Stimulated activated naive B cell treated with anti-CD40 and anti-IgM and Interleukin-4, amounts not matched to agents 10 μg/mL and 1 μg/mL and 100 μg/mL, for 72 hours (primary cell): ENCODE results near the gene LCN1.

Experiments
- ATAC-seq, 2 donors: fragments of 150-1000 bp; cut with Tn5 transposase; replicated peaks; 2 replicates each; pipeline ENCODE4 v1.10.0; 2021; ENCODE audit warnings: moderate library complexity in 1 of 2
- DNase-seq: peaks from one replicate; pipeline ENCODE4 v3.0.0; 2021
- H3K27ac Mint-ChIP-seq: one replicate; pipeline ENCODE4 v1.8.0; 2022; ENCODE audit warnings: mild to moderate bottlenecking, mixed read lengths
- H3K27me3 Mint-ChIP-seq, 2 donors: one replicate each; pipeline ENCODE4 v1.8.0; 2022; ENCODE audit warnings: mixed read lengths in 2 of 2
- H3K36me3 Mint-ChIP-seq, 2 donors: one replicate each; pipeline ENCODE4 v1.8.0; 2022; ENCODE audit warnings: mixed read lengths in 2 of 2, mild to moderate bottlenecking in 1 of 2
- H3K4me1 Mint-ChIP-seq, 2 donors: one replicate each; pipeline ENCODE4 v1.8.0; 2022; ENCODE audit warnings: mixed read lengths in 2 of 2, mild to moderate bottlenecking in 1 of 2
- H3K4me3 Mint-ChIP-seq, 2 donors: one replicate each; pipeline ENCODE4 v1.8.0; 2022; ENCODE audit warnings: mild to moderate bottlenecking in 2 of 2, mixed read lengths in 2 of 2, moderate library complexity in 1 of 2
- H3K9me3 Mint-ChIP-seq, 2 donors: one replicate each; pipeline ENCODE4 v1.8.0; 2022; ENCODE audit warnings: mixed read lengths in 2 of 2, mild to moderate bottlenecking in 1 of 2

LCN1 gene

GRCh38 chr9:135563039-135563476, 41.8 kb downstream of the LCN1 start:
- Mint-ChIP-seq H3K27ac (no peak overlapping the region), H3K4me1 (no peaks in the 10 kb centered on the region), H3K4me3 (no peak overlapping the region), H3K36me3 (no peaks in the 10 kb centered on the region), H3K27me3 (peaks cover 18 to 24% of the 10 kb centered on the region in 2 donors), H3K9me3 (no peaks in the 10 kb centered on the region)
- ATAC-seq: no peak
- DNase-seq: no peak

DNA sequence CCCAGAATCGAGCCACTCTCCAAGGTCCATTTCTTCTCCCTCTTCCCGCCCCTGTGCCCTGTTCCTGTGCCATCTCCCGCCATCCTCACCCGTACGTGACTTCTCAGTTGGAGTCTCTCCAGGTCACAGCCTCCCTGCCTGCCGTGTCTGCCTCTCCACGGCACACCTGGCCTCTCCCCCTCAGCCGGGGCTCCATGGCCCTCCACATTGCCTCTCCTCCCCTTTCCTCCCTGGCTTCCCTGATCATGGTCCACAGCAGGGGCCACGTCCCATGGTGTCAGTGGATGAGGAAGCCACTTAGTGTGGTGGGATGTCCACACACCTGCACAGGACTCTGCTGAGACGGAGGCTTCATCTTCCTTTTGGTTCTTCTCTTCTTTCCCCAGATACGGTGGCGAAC, 42.6 kb downstream of the LCN1 start:
- H3K4me1 Mint-ChIP-seq: no peaks in the 10 kb centered on the region
- DNase-seq (no peak), ATAC-seq (no peak)
- H3K4me3 Mint-ChIP-seq: no peak overlapping the region
- H3K27me3 Mint-ChIP-seq: peaks cover 18 to 24% of the 10 kb centered on the region in 2 donors
- no peak overlapping the region for H3K27ac Mint-ChIP-seq
- peaks cover 0 to under 1% of the 10 kb centered on the region in 2 donors for H3K9me3 Mint-ChIP-seq
- H3K36me3 Mint-ChIP-seq: no peaks in the 10 kb centered on the region

GRCh38 chr9:135565141-135565628, 43.9 kb downstream of the LCN1 start:
- H3K4me1 Mint-ChIP-seq: no peaks in the 10 kb centered on the region
- H3K27me3 Mint-ChIP-seq: peaks cover 14 to 16% of the 10 kb centered on the region in 2 donors
- ATAC-seq: no peak
- DNase-seq: no peak
- no peaks in the 10 kb centered on the region for H3K36me3 Mint-ChIP-seq
- H3K4me3 Mint-ChIP-seq: no peak overlapping the region
- H3K9me3 Mint-ChIP-seq: peaks cover 5 to 6% of the 10 kb centered on the region in 2 donors
- no peak overlapping the region for H3K27ac Mint-ChIP-seq

- no peaks in the 10 kb centered on the region for H3K36me3 Mint-ChIP-seq
- H3K4me1 Mint-ChIP-seq: no peaks in the 10 kb centered on the region
- no peak overlapping the region for H3K27ac Mint-ChIP-seq
- ATAC-seq (no peak), DNase-seq (no peak)
- peaks cover 14 to 16% of the 10 kb centered on the region in 2 donors for H3K27me3 Mint-ChIP-seq
- H3K4me3 Mint-ChIP-seq: no peak overlapping the region
- H3K9me3 Mint-ChIP-seq: peaks cover 5 to 6% of the 10 kb centered on the region in 2 donors
Observed at GRCh38 chr9:135565636-135566035, 44.4 kb downstream of the LCN1 start.

GRCh38 chr9:135566552-135566951, 45.3 kb downstream of the LCN1 start:
- Mint-ChIP-seq H3K36me3 (no peaks in the 10 kb centered on the region), H3K4me3 (no peak overlapping the region), H3K4me1 (no peaks in the 10 kb centered on the region), H3K27me3 (peaks cover 14 to 16% of the 10 kb centered on the region in 2 donors), H3K27ac (no peak overlapping the region), H3K9me3 (peaks cover 5 to 6% of the 10 kb centered on the region in 2 donors)
- ATAC-seq (no peak), DNase-seq (no peak)

- no peak for DNase-seq
- Mint-ChIP-seq H3K4me1 (no peaks in the 10 kb centered on the region), H3K27ac (no peak overlapping the region), H3K4me3 (no peak overlapping the region), H3K27me3 (peaks cover 14 to 16% of the 10 kb centered on the region in 2 donors), H3K36me3 (no peaks in the 10 kb centered on the region), H3K9me3 (peaks cover 5 to 6% of the 10 kb centered on the region in 2 donors)
- ATAC-seq: no peak
Observed at GRCh38 chr9:135567311-135567710, 46.1 kb downstream of the LCN1 start.

- H3K27me3 Mint-ChIP-seq: peaks cover 14 to 16% of the 10 kb centered on the region in 2 donors
- H3K9me3 Mint-ChIP-seq: peaks cover 5 to 6% of the 10 kb centered on the region in 2 donors
- H3K4me1 Mint-ChIP-seq: no peaks in the 10 kb centered on the region
- no peak overlapping the region for H3K4me3 Mint-ChIP-seq
- DNase-seq (no peak), ATAC-seq (no peak)
- no peak overlapping the region for H3K27ac Mint-ChIP-seq
- H3K36me3 Mint-ChIP-seq: no peaks in the 10 kb centered on the region
Observed at GRCh38 chr9:135568026-135568425, 46.8 kb downstream of the LCN1 start.

DNA sequence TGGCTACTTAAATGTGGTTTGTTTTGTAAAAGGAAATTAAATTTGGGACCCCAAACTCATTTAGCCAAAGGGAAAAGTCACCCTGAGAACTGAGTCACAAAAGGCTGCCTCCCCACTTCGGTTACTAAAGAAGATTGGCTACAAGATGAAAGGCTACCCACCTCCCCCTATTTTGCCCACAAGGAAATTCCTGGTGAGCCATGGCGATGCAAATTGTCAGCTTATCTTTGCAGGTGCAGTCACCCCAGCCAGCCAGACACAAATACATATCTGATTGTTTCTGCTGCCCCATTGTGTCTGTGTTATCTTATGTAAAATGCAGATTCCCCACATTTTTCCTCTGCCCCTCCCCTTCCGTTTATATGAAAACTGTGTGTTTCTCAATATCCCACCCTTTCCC, 49.2 kb downstream of the LCN1 start:
- Mint-ChIP-seq H3K36me3 (no peaks in the 10 kb centered on the region), H3K4me3 (no peak overlapping the region), H3K27ac (no peak overlapping the region), H3K9me3 (peaks cover 5 to 6% of the 10 kb centered on the region in 2 donors), H3K27me3 (peaks cover 4 to 8% of the 10 kb centered on the region in 2 donors), H3K4me1 (no peaks in the 10 kb centered on the region)
- ATAC-seq (no peak), DNase-seq (no peak)

DNA sequence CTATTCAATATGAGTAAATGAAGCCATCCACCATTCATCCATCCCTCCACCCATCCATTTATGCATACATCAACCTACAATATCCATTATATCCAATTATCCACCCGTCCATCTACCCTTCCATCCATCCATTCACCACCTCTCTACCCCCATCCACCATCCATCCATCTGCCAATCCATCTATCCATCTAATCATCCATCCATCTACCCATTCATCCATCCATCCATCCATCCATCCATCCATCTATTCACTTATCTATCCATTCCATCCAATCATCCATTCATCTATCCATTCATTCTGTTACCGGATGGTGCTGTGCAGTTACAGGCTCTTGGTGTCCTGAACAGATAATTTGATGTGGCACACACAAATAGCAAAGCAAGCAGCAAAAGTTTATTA, 51.0 kb downstream of the LCN1 start:
- Mint-ChIP-seq H3K9me3 (peaks cover 5 to 6% of the 10 kb centered on the region in 2 donors), H3K27me3 (peaks cover 0 to 3% of the 10 kb centered on the region in 2 donors), H3K27ac (no peak overlapping the region), H3K4me1 (no peaks in the 10 kb centered on the region), H3K4me3 (no peak overlapping the region), H3K36me3 (no peaks in the 10 kb centered on the region)
- ATAC-seq (no peak), DNase-seq (no peak)

DNA sequence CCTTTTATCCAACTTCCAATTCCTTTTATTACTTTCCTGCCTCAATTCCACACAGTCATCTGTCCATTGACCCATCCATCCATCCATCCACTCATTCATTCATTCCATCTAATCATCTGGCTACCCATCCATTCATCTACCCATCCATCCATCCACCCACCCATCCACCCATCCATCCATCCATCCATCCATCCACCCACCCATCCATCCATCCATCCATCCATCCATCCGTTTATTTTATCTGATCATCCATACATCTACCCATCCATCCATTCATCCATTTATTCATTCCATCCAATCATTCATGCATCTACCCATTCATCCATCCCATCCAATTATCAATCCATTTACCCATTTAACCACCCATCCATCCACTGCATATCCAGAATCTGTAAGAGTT, 51.9 kb downstream of the LCN1 start:
- ATAC-seq (no peak), DNase-seq (no peak)
- Mint-ChIP-seq H3K9me3 (peaks cover 5 to 6% of the 10 kb centered on the region in 2 donors), H3K27me3 (peaks cover 0 to 3% of the 10 kb centered on the region in 2 donors), H3K4me1 (no peaks in the 10 kb centered on the region), H3K36me3 (no peaks in the 10 kb centered on the region), H3K4me3 (no peak overlapping the region), H3K27ac (no peak overlapping the region)

DNA sequence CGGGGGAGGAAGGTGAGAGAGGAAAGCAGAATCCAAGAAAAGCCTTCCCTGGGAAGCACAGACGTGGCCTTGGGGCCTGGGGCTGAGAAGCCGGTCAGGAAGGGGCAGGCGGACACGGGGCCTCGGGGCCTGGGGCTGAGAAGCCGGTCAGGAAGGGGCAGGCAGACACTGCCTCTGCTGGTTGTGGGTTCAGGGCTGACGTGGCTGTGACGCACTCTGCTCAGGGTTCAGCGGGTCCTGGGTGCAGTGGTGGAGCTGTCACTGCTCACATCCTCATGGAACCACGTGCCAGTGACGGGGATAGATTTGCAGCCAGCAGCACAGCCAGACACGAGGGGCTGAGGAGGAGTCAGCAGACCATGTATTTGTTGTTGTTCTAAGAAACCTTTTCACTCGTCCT, 53.1 kb downstream of the LCN1 start:
- no peaks in the 10 kb centered on the region for H3K36me3 Mint-ChIP-seq
- DNase-seq: no peak
- H3K4me1 Mint-ChIP-seq: no peaks in the 10 kb centered on the region
- H3K27ac Mint-ChIP-seq: no peak overlapping the region
- H3K4me3 Mint-ChIP-seq: no peak overlapping the region
- H3K27me3 Mint-ChIP-seq: no peaks in the 10 kb centered on the region
- H3K9me3 Mint-ChIP-seq: peaks cover under 1% of the 10 kb centered on the region in 2 donors
- ATAC-seq: no peak

GRCh38 chr9:135574943-135575342, 53.7 kb downstream of the LCN1 start:
- no peak overlapping the region for H3K27ac Mint-ChIP-seq
- DNase-seq (no peak), ATAC-seq (no peak)
- H3K4me1 Mint-ChIP-seq: no peaks in the 10 kb centered on the region
- H3K36me3 Mint-ChIP-seq: no peaks in the 10 kb centered on the region
- no peak overlapping the region for H3K4me3 Mint-ChIP-seq
- no peaks in the 10 kb centered on the region for H3K27me3 Mint-ChIP-seq
- no peaks in the 10 kb centered on the region for H3K9me3 Mint-ChIP-seq
